ENCODE measurements around the gene RALGPS1.

Gene RALGPS1

DNA sequence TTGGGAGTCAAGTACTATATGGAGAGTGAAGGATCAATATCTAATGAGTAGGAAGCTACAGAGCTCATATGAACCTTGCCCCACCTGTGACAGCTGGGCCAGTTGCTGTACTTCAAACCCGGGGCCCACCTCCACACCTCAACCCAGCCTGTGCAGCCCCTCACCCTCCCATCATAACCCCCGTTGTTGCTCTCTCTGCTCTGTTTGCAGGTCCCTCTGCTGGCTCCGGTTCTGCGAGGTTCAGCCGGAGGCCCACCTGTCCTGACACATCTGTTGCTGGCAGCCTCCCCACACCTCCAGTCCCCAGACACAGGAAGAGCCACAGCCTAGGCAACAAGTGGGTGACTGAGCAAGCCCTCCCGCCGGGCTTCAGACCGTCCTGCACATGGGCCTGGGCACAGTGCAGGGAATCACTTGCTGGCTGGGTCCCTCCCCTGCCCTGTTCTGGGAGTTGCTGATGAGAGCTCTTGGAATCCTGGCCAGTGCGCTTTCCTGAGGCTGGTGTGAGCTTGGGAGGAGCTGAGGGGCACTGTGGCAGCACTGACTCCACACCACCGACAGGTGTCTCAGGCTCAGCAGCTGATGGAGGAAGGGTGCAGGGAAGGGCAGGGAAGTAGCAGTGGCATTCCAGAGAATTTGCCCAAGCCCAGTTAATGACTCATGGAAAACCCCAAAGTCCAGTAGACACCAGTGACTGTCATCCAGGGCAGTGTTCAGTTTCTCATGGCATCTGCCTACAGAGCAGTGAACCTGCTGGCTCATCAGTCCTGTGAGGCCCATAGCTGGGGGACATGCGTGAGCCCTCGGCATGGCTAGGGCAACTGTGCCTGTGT lies 280.5 kb downstream of the RALGPS1 start:
- DNase-seq: peak; percentile 34

DNA sequence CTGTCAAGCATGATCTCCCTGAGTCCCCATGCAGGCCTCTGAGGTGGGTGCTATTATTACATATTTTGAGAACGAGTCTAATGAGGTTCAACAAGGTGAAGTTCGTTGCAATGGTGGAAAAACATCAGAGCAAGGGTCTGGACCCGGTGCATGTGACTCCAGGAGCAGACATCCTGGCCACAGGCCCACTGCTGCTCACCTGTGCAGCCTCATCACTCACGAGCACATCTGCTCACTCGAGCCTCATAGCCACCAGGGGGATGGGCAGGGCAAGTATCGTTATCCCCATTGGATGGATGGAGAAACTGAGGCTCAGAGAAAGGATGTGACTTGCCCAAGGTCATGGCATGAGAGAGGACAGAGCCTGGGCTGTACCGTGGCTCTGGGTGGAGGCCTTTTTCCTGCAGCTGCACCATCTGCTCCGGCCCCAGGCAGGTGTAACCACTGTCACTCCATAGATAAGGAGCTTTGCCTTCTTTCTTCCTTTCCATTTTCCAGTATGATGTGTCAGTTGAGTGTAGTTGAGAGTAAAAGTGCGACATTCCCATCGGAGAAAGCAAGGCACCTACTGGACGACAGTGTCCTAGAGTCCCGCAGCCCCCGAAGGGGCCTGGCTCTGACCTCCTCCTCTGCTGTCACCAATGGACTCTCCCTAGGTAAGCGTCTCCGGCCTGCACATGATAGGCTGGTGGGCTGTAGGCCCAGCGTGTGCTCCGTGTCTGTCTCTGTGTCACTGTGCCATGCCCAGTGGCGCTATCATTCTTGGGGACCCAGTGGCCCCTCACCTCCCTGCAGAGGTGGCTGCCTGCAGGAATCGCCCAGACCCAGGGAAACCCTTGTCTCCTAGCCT lies 281.6 kb downstream of the RALGPS1 start:
- DNase-seq: no peak

DNA sequence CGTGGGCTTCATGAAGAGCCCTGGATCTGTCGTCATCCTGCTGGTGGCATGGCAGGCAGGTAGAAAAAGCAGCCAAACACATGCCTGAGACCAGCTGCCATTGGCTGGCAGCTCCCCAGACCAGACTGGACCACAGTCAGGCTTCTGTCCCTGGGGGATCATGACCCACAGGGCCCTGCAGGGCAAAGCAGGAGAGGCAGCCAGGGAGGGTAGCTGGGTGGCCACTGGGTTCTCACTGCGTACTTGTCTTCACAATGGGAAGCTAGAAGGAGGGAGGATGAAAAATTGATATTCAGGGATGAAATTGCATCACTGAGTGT lies 282.2 kb downstream of the RALGPS1 start:
- DNase-seq: no peak

DNA sequence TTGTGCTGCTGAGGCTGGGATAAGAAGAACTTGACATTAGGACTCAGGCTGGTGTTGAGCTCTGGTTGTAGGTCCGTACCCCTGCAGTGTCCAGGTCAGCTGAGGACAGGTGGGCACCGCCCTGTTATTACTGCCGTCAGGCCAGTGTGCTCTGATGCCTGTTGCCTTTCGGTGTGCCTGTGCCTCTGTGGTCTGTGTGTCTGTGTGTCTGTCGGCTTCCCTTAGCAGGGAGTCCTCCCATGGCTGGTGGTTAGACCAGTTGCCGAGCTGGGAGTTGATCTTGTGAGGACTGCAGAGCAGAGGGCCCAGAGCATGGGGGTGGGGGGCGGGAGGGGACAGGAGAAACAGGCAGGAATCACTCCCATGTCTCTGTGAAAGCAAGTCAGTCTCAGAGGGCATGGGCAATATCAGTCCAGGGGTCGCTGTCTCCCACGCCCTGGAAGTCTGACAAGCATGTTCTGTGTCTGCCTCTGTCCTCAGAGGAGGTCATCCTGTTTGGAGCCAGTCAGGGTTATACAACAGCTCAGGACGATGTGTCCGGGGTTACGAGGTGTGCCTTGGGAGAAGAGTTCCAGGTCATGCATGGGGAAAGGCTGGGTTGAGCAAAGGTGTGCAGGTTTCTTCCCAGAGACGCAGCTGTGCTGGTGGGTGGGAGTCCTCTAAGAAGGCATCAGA lies 282.7 kb downstream of the RALGPS1 start:
- no peak for DNase-seq

DNA sequence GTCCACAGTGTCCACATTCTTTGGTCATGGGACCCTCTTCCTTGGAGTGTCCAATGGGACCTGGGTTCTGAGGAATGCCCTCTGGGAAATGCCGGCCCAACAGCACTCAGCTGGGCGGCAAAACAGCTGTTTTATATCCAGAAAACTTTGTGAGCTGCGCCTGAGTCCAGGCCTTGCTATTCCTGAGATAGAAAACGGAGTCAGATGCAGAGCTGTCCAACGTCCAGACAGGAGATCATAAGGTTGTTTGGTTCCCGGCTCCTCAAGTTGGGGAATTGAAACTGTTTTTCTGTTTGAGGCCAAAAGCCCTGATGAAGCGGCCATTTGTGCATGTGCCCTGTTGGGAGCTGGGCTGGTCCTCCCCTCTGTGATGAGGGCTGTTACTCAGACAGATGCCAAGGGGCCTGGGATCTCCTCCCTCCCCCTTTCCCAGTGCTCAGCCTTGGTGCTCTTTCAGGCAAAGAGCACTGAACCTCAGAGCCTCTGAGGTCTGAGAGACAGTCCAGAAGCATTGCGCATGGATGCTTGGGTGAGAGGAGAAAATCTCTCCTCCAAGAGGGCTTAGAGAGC lies 283.4 kb downstream of the RALGPS1 start:
- no peak for DNase-seq

DNA sequence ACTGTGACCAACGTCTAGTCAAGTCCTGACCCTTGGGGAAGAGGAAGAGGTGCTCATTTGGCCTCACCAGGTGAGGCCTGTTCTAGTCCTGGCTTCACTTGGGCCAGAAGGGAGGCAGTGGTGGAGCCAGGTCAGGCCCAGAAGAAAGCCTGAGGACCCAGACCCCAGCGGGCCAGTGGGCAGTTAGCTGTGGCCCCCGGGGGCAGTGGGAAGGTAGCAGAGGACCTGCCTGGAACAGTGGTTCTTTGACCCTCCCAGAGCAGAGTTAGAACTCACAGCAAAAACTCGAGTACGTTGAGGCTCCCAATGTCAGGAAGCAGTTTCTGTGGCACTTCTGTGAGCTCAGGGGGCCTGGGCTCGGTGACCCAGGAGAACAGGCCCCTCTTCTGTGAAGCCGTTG lies 284.0 kb downstream of the RALGPS1 start:
- no peak for DNase-seq

DNA sequence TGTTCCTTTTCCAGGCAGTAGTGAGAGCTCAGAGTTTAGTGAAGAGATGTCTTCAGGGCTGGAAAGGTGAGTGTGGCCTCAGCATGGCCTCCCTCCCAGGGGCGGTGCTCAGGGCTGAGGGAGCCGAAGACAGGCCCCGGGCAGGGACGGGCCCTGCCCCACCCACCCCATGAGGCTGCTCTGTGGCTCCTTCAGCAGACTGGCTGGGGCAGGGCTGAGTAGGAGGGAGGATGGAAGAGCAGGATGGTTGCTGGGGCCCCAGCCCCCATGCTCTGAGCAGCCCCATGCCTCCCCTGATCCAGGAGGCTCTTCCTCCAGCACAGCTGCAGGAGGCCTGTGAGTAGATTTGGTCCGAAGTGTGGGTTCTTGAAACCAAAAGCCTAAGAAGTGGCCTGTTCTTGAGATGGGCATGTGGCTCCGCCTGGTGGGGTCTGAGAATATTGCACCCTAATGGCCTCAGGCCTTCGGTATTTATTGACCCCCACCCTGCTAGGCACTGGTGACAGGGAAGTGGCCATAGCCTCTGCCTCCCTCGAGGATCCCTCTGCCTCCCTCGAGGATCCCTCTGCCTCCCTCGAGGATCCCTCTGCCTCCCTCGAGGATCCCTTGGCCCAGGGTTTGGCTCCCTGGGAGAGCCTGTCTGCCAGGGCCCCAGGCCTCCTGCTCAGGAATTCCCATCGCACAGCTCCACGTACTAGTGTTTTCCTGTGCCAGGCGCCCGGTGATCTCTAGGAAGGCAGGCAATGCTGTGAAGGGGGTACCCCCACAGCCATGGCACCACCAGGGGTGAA lies 284.6 kb downstream of the RALGPS1 start:
- peak; percentile 85 for DNase-seq

DNA sequence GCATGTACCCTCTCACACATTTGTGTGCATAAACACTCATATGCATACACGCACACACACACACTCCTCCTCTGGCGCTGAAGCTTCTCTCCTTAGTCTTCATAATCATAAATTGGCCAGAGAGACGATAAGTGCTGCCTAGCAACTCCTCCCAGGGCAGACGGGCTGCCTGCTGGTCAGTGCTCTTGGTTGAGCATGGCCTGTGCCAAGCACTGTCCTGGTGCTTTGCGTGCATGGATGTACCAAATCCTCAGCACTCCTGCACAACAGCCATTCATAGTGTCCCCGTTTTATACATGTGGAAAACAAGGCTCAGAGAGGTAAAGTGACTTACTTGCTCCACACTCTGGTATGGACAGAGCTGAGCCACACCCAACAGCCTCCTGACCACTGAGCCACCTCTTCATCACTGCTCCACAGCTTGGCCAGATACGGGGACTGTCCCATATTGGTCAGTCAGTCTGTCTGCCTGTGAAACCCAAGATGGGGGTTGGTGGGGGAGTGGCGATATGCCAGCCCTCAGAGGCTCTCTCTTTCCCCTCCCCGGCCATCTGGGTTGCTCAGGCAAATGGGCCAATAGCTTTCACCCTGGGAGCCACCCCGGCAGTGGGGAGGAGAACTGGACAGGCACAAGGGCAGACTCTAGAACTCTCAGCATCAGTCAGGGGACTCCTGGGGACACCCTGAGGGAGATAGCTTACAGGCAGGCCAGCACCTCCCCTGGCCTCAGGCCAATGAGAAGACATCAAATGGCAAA lies 285.7 kb downstream of the RALGPS1 start:
- no peak for DNase-seq

DNA sequence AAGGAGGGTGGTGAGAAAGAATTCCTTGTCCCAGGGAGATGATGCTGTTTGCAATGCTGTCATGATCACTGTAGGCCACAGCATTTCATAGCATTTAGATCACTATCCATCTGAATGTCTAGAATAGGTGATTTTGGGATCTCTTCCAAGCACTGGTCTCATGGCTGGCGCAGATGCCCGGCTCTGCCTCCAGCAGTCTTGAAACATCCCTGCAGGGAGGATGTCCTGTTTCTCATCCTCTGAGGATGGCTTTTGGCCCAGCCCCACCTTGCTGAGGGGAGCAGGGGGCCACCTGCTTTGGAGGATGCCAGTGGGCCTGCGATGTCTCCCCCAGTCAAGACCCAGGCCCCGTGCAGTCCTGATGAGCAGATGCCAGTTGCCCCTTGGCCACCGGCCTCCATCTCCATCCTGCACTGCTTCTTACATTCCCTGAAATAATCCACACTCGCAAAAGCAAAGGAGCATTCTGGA lies 286.5 kb downstream of the RALGPS1 start:
- DNase-seq: no peak

DNA sequence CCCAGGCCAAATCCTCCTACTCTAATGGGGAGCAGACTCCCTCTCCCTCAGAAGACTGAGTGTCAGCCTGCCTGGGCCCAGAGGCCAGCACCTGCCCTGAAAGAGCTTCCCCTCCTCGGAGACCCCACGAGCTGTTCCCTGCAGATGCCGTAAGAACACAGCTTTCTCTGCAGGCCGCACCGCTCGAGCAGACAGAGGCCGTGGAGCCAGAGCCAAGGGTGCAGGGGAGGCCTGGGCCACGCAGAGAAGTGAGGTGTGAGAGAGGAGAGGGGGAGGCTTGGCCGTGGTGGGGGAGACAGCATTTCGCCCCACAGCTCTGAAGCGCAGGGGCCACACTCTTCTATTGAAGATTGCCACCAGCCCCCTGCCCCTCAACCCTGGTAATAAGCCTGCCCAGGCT lies 287.1 kb downstream of the RALGPS1 start:
- DNase-seq: no peak

DNA sequence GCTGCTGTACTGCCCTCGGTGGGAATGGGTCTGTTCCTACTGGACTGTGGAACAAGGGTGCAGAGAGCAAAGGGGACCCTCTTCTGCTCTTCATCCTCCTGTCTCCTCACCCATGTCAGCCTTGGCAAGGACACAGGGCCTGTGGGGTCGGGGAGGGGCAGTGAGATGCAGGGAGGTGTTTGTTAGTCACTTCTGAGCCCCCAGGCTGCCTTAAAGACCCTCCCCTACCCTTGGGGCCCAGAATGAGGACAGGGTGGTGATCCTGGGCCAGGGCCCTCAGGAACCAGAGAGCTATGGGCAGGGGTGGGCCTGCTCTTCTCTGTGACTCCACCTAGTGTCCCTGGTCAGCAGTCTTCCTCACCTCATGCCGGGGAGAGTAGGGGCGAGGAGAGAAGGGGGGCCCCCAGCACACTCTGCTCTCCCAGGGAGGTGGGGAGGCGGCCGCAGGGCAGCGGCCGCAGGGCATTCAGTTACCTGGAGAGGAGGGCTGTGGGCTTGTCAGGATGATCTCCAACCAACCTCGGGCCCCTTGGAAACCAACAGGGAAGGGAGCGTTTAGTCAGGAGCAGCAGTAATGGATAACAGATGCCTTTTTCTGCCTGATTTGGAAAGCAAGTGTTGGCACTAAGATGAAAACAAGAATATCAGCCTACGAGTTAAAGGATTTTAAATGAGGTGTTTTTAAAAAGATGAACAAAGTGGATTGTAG lies 288.0 kb downstream of the RALGPS1 start:
- DNase-seq: no peak

DNA sequence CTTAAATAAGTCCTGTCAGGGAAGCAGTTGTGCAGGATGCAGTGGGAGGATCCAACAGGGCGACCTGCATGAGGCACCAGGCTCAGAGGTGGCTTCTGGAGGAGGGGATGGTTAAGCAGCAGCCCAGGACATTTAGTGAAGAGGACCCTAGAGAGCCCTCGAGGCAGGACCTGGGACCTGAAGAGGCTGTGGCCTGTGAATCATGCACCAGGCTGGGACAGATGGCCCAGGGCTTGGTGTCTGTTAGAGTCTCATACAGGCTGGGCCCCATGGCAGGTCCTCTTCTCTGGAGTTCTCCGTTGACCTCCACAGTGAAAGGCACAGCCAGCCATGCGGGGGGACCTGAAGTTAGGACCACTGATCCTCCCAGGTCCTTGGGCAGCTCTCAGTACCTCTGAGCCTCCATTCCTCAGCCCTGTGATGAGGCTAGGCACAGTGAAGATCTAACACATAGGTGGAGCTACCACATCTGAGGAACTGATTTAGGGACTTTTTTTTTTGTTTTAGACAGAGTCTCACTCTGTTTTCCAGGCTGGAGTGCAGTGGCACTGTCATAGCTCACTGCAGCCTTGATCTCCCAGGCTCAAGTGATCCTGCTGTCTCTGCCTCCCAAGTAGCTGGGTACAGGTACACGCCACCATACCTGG lies 289.2 kb downstream of the RALGPS1 start:
- DNase-seq: no peak

DNA sequence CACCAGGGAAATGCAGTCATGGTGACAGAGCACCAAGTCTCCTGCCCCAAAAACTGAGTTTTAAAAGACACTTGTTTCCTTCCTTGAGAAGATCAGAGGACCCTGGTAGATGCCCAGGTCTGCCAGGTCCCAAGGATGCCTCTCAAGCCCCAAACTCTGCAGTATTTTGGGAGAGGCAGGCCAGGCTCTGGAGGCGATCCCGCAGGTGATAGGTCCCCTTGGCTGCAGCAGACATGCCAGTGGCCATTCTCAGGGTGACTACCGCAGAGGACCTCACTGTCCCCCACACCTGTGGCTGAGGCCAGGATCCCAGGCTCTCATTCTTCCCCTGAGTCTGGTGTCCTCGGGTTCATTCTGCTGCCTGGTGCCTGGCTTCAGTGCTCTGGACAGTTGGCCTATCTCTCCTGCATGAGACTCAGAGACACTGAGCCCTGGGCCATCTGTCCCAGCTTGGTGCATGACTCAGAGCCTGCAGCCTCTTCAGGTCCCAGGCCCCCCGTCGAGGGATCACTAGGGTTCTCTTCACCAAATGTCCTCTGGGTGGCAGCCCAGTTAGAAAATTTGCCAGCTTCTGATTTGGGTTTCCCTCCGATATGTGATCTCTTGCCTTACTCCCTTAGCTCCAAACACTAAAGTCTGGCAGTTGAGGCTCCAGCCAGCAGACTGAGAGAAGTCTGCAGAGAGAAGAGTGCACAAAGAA lies 290.3 kb downstream of the RALGPS1 start:
- peak; percentile 77 for DNase-seq

DNA sequence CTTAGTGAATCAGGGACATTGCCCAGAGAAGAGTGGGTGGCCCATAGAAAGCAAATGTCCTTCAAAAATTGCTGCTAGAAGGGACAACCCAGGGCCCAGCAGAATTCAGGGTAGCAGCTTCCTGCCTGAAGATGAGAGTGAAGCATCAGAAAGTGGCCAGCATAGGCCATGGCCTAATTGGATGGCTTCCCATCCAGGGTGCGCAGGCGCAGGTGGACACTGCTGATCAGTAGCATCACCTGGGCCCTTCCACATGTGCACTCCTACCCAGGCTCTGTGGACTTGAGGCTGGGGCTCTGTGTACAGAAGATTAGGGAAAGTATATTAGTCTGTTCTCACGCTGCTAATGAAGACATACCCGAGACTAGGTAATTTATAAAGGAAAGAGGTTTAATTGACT lies 291.4 kb downstream of the RALGPS1 start:
- DNase-seq: no peak

DNA sequence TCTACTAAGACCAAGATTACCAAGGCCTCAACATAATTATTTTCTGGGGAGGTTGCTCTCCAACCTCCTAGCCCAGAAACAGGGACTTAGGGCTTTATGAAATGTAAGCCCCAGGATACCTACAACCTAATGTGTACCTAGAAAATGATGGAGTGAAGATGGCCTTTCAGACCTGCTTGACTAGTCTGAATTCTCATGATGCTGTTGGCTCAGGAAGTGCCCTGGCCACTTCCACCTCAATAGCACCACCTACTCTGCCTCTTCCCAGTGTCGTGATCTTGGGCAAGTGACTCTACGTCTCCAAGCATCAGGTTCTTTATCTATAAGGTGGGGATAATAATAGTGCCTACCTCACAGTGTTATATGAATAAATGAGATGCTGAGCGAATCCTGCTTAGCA lies 292.1 kb downstream of the RALGPS1 start:
- DNase-seq: no peak

DNA sequence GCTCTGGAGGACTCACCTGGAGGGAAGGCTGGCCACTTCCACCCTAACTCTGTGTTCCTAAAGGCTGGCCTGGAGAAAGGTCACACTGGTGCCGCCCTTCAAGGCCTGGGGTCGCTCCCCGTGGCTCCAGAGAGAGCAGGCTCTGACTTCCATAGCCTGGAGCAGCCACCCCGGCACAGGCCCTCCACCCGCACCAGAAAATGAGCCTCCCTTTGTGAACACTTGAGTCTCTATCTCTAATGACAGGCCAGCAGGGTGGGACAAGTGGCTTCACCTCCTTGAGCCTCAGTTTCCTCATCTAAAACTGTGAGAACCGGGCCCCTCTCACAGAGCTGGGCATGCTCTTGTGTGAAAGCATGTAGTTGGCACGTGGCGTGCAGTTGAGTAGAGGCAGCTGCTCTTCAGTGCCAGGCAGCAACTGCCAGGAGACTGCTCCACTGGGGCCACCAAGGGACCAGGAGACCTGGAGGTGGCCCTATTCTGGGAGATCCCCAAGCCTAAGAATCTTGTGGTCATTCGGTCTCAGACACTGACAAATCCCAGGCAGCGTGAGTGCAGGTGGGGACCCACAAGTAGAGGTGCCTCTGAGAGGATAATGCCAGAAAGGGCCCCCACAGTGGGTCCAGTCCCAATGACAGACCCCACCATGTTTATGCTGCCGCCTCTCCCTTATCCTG lies 293.3 kb downstream of the RALGPS1 start:
- DNase-seq: no peak

DNA sequence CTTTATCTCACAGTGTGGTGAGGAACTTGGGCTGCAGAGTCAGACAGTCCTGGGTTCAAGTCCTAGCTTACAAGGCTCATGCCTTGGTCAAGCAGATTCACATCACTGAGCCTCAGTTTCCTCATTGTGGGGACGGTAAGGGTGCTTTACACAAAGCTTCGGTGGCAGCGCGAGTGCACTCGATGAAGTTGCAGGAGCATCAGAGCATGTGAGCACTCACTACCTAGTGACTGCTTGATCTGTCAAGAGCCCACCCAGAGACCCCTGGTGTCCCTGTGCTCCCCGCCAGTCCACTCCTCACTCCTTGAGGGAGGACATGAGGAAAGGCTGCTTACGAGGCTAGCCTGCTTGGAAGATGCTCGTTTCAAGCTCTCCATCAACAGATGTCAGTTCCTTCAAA lies 293.8 kb downstream of the RALGPS1 start:
- DNase-seq: no peak

DNA sequence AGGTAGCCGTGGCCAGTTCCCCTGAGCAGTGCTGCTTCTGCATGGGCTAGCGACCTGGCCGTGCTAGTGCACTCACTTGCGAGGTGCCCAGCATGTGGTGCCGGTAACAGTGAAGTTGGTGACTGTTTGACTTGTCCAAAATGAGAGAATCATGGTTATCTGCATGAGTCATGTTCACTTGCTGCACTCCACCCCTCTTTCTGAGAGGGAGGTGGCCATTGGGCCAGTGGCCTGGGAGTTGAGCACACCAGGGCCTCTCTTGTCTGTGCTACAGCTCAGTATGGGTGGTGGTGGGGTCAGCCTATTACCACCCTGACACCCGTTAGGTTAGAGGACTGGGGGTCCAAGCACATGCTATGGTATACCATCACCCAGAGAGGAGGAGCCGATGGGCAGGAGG lies 294.6 kb downstream of the RALGPS1 start:
- no peak for DNase-seq
